UCSD-AML1 (cell line): ENCODE results near the gene CAP2.

Experiments used
- DNase-seq: peaks from one replicate; lab custom pipeline; 2025; ENCODE audit not compliant: unreplicated experiment; lab: John Stamatoyannopoulos, UW

CAP2 gene

GRCh38 chr6:17392978-17393891 is at the start of gene CAP2:
Gene CAP2 (plus strand): TSS chr6:17393595. CDS start chr6:17421556, 27,961 bp downstream.
- DNase-seq, result no peak

GRCh38 chr6:17347012-17347411 is 46.4 kb upstream of the CAP2 start:
- DNase-seq, result no peak

- DNase-seq, result no peak
Observed at GRCh38 chr6:17349427-17349826, 44.0 kb upstream of the CAP2 start.

- no peak for DNase-seq
Observed at GRCh38 chr6:17352302-17352701, 41.1 kb upstream of the CAP2 start.

GRCh38 chr6:17353440-17354175 is 39.8 kb upstream of the CAP2 start:
- no peak for DNase-seq

GRCh38 chr6:17354700-17355403 is 38.5 kb upstream of the CAP2 start:
- no peak for DNase-seq

- no peak for DNase-seq
Observed at GRCh38 chr6:17355404-17355774, 38.0 kb upstream of the CAP2 start.

- no peak for DNase-seq
Observed at GRCh38 chr6:17358515-17358914, 34.9 kb upstream of the CAP2 start.

- DNase-seq, result no peak
Observed at GRCh38 chr6:17360564-17360963, 32.8 kb upstream of the CAP2 start.

- DNase-seq, result no peak
Observed at GRCh38 chr6:17361013-17361412, 32.4 kb upstream of the CAP2 start.

GRCh38 chr6:17365961-17366360 is 27.4 kb upstream of the CAP2 start:
- no peak for DNase-seq

- DNase-seq, result no peak
Observed at GRCh38 chr6:17367868-17368267, 25.5 kb upstream of the CAP2 start.

- DNase-seq, result no peak
Observed at GRCh38 chr6:17381424-17382147, 11.8 kb upstream of the CAP2 start.

GRCh38 chr6:17385660-17386059 is 7.7 kb upstream of the CAP2 start:
- no peak for DNase-seq

GRCh38 chr6:17388365-17388764 is 5.0 kb upstream of the CAP2 start:
- no peak for DNase-seq

GRCh38 chr6:17389274-17389847 is 4.0 kb upstream of the CAP2 start:
- no peak for DNase-seq

- no peak for DNase-seq
Observed at GRCh38 chr6:17390276-17390675, 3.1 kb upstream of the CAP2 start.

- no peak for DNase-seq
Observed at GRCh38 chr6:17391976-17392375, 1.4 kb upstream of the CAP2 start.

- no peak for DNase-seq
Observed at GRCh38 chr6:17393892-17394631, 667 bp downstream of the CAP2 start.

GRCh38 chr6:17395112-17395511 is 1.7 kb downstream of the CAP2 start:
- no peak for DNase-seq
